A549 treated with AZD9567 at 1 μM for 4 hours (cell line): ENCODE data around the gene PRSS22. TPM values are rescaled to one million over a fixed set of nuclear protein-coding genes. Genes with fewer than 3 reads are reported as not detected.

Experiments used
- total RNA-seq: library from RNA; stranded (reverse); fragments of 200-300 nt; extraction: Qiagen RNA extraction; gene quantifications from 5 replicates; pipeline ENCODE4 v1.2.3, GENCODE V29; 2022; ENCODE audit not compliant: insufficient read depth

PRSS22 gene, protein sequence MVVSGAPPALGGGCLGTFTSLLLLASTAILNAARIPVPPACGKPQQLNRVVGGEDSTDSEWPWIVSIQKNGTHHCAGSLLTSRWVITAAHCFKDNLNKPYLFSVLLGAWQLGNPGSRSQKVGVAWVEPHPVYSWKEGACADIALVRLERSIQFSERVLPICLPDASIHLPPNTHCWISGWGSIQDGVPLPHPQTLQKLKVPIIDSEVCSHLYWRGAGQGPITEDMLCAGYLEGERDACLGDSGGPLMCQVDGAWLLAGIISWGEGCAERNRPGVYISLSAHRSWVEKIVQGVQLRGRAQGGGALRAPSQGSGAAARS
- 0.67 to 1.9 TPM (median 1.1 TPM) in 5 replicates for total RNA-seq

GRCh38 chr16:2857451-2858244 lies at the start of gene PRSS22:
PRSS22 (minus strand) TSS chr16:2858170; CDS start chr16:2858104, 66 bp downstream.

GRCh38 chr16:2882650-2883457 lies 24.9 kb upstream of the PRSS22 start, which contains the start of gene FLYWCH2:
FLYWCH2 (plus strand) TSS chr16:2883215; CDS start chr16:2896450, 13,235 bp downstream.

DNA sequence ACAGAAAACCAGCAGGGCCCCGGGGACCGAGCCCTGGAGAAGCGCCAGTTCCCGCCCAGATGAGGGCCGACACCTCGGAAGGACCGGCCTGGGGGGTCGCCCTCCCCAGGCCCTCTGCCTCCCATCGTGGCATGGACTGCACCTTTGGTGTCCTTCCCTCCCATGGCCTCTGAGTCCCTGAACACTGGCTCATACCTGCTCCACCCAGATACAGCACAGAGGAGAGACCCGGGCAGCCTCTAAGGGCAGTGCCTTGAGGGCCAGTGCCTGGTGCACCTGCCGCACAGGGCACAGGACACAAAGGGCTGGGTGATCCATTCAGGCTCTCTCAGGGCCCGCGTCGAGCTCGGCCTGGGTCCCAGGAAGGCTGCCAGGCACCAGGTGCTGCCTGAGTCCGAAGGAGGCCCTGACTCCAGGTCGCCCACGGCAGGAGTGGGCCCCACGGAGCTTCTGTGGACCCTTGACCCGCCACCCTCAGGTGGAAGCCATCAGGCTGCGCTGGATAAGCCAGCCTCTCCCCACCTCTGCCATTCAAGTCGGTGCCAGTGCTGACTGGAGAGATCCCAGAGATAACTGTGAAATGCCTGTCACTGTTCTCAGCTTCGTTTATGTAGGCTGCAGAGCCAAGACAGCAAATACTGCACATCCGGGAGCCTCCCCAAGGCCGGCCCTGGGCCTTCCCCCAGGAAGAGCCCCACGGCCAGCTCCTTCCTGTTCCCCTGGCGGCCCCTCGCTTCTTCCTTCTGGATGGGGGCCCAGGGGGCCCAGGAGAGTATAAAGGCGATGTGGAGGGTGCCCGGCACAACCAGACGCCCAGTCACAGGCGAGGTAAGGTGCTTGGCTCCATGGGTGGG lies 28.2 kb downstream of the PRSS22 start, which contains the start of gene ZG16B:
Gene ZG16B, plus strand, starts transcription at position 803 of the 854 bp plus-strand sequence. CDS start 139 bp downstream, outside the sequence.

DNA sequence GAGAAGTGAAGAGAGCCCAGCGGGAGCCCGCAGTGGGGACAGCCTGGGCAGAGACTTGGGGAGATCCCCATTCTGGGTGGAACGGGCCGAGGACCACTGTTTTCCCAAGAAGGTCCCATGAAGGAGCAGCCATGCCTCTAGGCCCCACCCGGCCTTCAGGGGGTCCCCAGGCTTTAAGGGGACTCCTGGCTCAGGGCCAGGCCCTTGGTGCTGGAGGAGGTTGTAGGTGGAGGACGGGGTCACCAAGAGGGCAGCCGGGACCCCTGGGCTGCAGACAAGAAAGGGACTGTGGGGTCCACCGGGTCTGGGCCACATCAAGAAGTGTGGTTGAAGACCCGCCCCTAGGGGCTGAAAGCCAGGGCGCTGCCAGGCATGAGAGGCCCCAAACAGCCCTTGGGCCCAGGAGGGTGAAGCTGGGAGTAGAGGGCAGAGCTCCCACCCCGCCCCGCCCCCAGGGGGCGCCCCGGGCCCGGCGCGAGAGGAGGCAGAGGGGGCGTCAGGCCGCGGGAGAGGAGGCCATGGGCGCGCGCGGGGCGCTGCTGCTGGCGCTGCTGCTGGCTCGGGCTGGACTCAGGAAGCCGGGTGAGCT lies 41.1 kb downstream of the PRSS22 start, which contains the start of gene PRSS21:
Gene PRSS21, plus strand, starts transcription at position 487 of the 589 bp plus-strand sequence. Its CDS starts 32 bp downstream, at position 519.

Other genes with a start within 250 kb of the PRSS22 start
- 38.4 to 49.1 TPM (median 46.5 TPM) in 5 replicates for gene KCTD5, start 175.6 kb downstream of the PRSS22 start, total RNA-seq
- 1.5 to 2.4 TPM (median 1.6 TPM) in 5 replicates for gene PRSS27, start 137.9 kb downstream of the PRSS22 start, total RNA-seq
- gene SRRM2, start 105.5 kb downstream of the PRSS22 start, total RNA-seq, result 299 to 450 TPM (median 440 TPM) in 5 replicates
- gene ELOB, start 80.9 kb downstream of the PRSS22 start, total RNA-seq, result 407 to 510 TPM (median 497 TPM) in 5 replicates
- gene PRSS33, start 70.6 kb downstream of the PRSS22 start, total RNA-seq, result 0.06 TPM in 1 of 5 replicates, not detected in the others
- not detected in 5 replicates for gene PRSS41, start 59.7 kb downstream of the PRSS22 start, total RNA-seq
- gene PRSS21, start 40.9 kb downstream of the PRSS22 start, total RNA-seq, result 0.16 to 0.24 TPM in 2 of 5 replicates, not detected in the others
- gene ZG16B, start 27.9 kb downstream of the PRSS22 start, total RNA-seq, result 0.49 to 0.80 TPM (median 0.66 TPM) in 4 of 5 replicates, not detected in the other
- 48.1 to 54.9 TPM (median 50.4 TPM) in 5 replicates for gene FLYWCH2, start 25.0 kb upstream of the PRSS22 start, total RNA-seq
- 23.6 to 29.2 TPM (median 26.3 TPM) in 5 replicates for gene FLYWCH1, start 53.8 kb upstream of the PRSS22 start, total RNA-seq
- 2.0 to 2.5 TPM (median 2.1 TPM) in 4 of 5 replicates, not detected in the other for gene KREMEN2, start 106.1 kb upstream of the PRSS22 start, total RNA-seq
- gene PAQR4, start 111.2 kb upstream of the PRSS22 start, total RNA-seq, result 46.7 to 50.9 TPM (median 49.9 TPM) in 5 replicates
- gene PKMYT1, start 122.3 kb upstream of the PRSS22 start, total RNA-seq, result 68.3 to 98.4 TPM (median 93.8 TPM) in 5 replicates
- 0.37 to 0.71 TPM (median 0.42 TPM) in 4 of 5 replicates, not detected in the other for gene CLDN9, start 154.8 kb upstream of the PRSS22 start, total RNA-seq
- gene CLDN6, start 160.0 kb upstream of the PRSS22 start, total RNA-seq, result 0.18 to 1.2 TPM (median 0.28 TPM) in 5 replicates
- 438 to 673 TPM (median 603 TPM) in 5 replicates for gene TNFRSF12A, start 162.2 kb upstream of the PRSS22 start, total RNA-seq
- 226 to 241 TPM (median 237 TPM) in 5 replicates for gene HCFC1R1, start 165.8 kb upstream of the PRSS22 start, total RNA-seq
- 26.4 to 38.3 TPM (median 35.7 TPM) in 5 replicates for gene THOC6, start 165.9 kb upstream of the PRSS22 start, total RNA-seq
- gene BICDL2, start 178.8 kb upstream of the PRSS22 start, total RNA-seq, result not detected in 5 replicates
- 0.86 to 1.1 TPM (median 0.96 TPM) in 4 of 5 replicates, not detected in the other for gene MMP25, start 188.4 kb upstream of the PRSS22 start, total RNA-seq
- gene IL32, start 207.5 kb upstream of the PRSS22 start, total RNA-seq, result 13.0 to 37.1 TPM (median 22.9 TPM) in 5 replicates
- 0.03 TPM in 1 of 5 replicates, not detected in the others for gene ZSCAN10, start 241.1 kb upstream of the PRSS22 start, total RNA-seq